ENCODE measurements around the gene THSD1.
"Not testable (repeated sequence)": the region's sequence is repeated elsewhere in the genome, so short reads cannot be mapped to it uniquely, and the experiment has no call there.

Gene THSD1

DNA sequence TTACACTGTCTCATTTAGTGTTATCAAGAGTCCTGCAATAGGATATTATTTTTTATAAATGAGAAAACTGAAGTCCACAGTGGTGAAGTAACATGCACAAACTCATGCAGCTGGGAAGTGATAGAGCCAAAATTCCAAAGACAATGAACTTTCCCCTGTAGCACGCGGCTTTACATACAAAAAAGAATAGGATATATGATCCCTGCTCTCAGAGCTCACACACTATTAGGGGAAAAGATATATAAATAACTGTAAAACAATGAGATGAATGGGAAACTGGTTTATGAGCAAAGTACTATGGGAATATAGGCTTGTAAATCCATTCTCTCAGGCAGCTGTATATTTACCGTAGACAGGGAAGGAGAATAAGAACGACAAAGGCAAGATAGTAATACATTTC, 39.7 kb downstream of the THSD1 start:
- Histone ChIP-seq H3K9me3 (ENCODE audit: low read length) (no peaks in the 10 kb centered on the region), H3K27me3 (ENCODE audit: insufficient read depth, low read length) (no peaks in the 10 kb centered on the region), H3K36me3 (ENCODE audit: insufficient read depth, low read length) (no peaks in the 10 kb centered on the region), H3K4me3 (ENCODE audit: low read length) (no peak overlapping the region), H3K4me1 (ENCODE audit: insufficient read depth, low read length) (peaks cover 2% of the 10 kb centered on the region), H2AFZ (ENCODE audit: low read depth, low read length) (no peak overlapping the region)

DNA sequence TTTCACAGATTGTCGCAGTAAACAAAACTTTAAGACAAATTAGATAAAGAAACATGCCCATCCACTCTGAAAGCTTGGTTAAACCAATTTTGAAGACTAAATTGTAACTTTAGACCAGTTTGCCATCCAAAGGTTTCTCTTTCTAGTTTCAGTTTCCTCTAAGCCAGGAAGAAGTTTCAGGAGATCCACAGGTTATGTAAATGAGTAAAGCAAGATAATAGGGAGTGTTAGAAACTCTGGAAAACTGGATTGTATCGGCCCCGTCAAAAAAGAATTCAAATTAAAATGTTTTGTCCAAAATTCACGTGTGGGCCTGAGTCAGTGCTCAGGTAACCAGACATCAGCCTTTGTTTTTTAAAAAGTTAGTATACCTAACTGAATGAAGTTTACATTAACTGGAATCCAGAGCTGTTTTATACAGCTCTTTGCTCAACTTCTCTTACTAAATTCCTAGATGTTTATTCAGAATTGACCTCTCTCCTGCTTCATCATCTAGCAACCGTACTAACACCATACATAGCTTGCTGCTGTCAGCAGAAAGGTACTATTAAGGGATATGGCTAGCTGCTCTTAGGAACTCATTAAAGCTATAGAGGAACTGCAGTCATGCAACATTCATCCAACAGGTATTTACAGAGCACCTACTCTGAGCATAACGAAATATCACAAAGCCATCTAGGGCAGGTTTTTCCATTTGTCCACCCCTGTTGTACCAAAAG, 43.6 kb downstream of the THSD1 start:
- not testable (repeated sequence) for H3K27me3 ChIP-seq (ENCODE audit: insufficient read depth, low read length); H3K4me3 ChIP-seq (ENCODE audit: low read length); H3K9me3 ChIP-seq (ENCODE audit: low read length); H3K36me3 ChIP-seq (ENCODE audit: insufficient read depth, low read length); H3K4me1 ChIP-seq (ENCODE audit: insufficient read depth, low read length); H2AFZ ChIP-seq (ENCODE audit: low read depth, low read length)

- Histone ChIP-seq H3K4me1 (ENCODE audit: insufficient read depth, low read length) (no peaks in the 10 kb centered on the region), H3K36me3 (ENCODE audit: insufficient read depth, low read length) (no peaks in the 10 kb centered on the region), H2AFZ (ENCODE audit: low read depth, low read length) (no peak overlapping the region), H3K9me3 (ENCODE audit: low read length) (no peaks in the 10 kb centered on the region), H3K27me3 (ENCODE audit: insufficient read depth, low read length) (no peaks in the 10 kb centered on the region), H3K4me3 (ENCODE audit: low read length) (no peak overlapping the region)
Measured at GRCh38 chr13:52361225-52361624, 44.7 kb downstream of the THSD1 start.

DNA sequence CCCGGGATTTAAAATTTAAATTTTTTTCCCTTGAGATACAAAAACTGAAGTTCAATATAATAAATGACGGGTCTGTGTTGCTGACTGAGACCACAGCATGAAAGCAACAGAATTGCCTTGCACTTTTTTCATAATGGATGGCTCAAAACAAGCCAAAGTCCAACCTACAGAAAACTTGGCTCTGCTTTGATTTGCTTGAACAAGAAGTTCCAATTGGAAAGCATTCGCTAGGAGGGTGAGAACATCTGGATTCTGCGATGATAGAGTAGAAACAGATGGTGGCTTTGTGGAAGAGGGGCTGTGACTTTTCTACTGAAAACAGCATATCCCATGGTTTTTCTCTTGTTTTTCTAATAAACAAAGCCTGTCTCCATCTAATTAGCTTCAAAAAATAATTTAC, 46.4 kb downstream of the THSD1 start:
- Histone ChIP-seq H3K36me3 (ENCODE audit: insufficient read depth, low read length) (no peaks in the 10 kb centered on the region), H3K4me3 (ENCODE audit: low read length) (no peak overlapping the region), H3K4me1 (ENCODE audit: insufficient read depth, low read length) (no peaks in the 10 kb centered on the region), H3K9me3 (ENCODE audit: low read length) (no peaks in the 10 kb centered on the region), H2AFZ (ENCODE audit: low read depth, low read length) (no peak overlapping the region), H3K27me3 (ENCODE audit: insufficient read depth, low read length) (no peaks in the 10 kb centered on the region)

DNA sequence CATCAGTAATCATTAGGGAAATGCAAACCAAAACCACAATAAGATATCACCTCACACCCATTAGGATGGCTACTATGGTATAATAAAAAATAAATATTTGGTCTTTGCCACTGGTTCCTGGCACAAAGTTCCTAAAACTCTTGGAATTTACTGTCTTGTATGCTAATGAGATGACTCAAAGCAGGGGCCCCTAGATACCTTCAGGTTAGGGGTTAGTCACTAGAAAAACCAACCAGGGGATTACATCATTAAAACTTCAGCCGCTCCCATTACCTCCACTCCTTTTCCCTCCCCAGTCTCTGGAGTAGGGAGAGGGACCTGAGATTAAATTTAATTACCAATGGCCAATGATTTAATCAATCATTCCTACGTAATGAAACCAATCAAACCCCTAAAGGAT, 49.6 kb downstream of the THSD1 start:
- no peak overlapping the region for H3K4me3 ChIP-seq (ENCODE audit: low read length)
- H3K27me3 ChIP-seq (ENCODE audit: insufficient read depth, low read length) = no peaks in the 10 kb centered on the region
- H3K9me3 ChIP-seq (ENCODE audit: low read length) = no peaks in the 10 kb centered on the region
- no peak overlapping the region for H2AFZ ChIP-seq (ENCODE audit: low read depth, low read length)
- no peaks in the 10 kb centered on the region for H3K36me3 ChIP-seq (ENCODE audit: insufficient read depth, low read length)
- no peaks in the 10 kb centered on the region for H3K4me1 ChIP-seq (ENCODE audit: insufficient read depth, low read length)

- Histone ChIP-seq H3K36me3 (ENCODE audit: insufficient read depth, low read length) (no peaks in the 10 kb centered on the region), H3K4me3 (ENCODE audit: low read length) (no peak overlapping the region)
Measured at GRCh38 chr13:52353193-52353592, 52.8 kb downstream of the THSD1 start.

DNA sequence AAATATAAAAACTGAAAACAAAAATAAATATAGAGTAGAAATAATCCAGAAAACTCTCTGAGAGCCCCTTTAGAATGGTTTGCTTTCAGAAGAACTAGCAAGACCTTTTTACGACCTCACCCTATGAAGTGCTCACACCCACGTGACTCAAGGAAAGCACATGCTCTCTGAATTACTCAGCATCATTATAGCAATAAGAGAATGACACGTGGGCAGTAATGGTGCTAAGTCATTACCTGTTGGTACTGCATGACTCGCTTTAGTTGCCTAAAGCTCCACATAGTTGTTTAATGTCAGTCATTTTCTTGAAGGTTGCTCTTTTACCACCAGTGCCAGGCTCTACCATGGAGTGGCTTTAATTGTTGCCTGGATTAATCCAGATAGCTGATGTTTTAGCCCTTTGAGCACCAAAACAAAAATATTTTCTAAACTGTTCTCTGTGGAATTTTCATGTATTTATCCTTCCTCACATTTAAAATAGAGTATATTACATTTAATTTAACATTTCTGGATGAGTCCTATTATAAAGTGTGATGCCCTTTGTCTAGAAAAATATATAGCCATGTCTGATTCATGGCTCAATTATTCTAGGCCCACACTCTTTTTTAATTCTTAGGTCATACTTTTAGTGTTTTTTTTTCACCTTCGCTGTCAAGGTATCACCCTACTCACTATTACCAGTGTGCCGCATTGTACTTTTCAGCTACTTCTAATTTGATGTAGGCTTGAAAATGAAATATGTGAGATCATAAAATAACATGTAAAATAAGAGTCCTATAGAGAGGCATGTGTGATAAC, 56.8 kb downstream of the THSD1 start:
- Histone ChIP-seq H3K9me3 (ENCODE audit: low read length) (no peaks in the 10 kb centered on the region), H3K36me3 (ENCODE audit: insufficient read depth, low read length) (no peaks in the 10 kb centered on the region), H2AFZ (ENCODE audit: low read depth, low read length) (no peak overlapping the region)

More at GRCh38 chr13:52353193-52353592, 52.8 kb downstream of the THSD1 start:
- H3K4me1 ChIP-seq (ENCODE audit: insufficient read depth, low read length) = no peaks in the 10 kb centered on the region
- no peaks in the 10 kb centered on the region for H3K27me3 ChIP-seq (ENCODE audit: insufficient read depth, low read length)
- no peaks in the 10 kb centered on the region for H3K9me3 ChIP-seq (ENCODE audit: low read length)
- no peak overlapping the region for H2AFZ ChIP-seq (ENCODE audit: low read depth, low read length)

GRCh38 chr13:52348071-52348470, 57.9 kb downstream of the THSD1 start:
- Histone ChIP-seq H3K27me3 (ENCODE audit: insufficient read depth, low read length) (no peaks in the 10 kb centered on the region), H2AFZ (ENCODE audit: low read depth, low read length) (no peak overlapping the region), H3K9me3 (ENCODE audit: low read length) (no peaks in the 10 kb centered on the region), H3K4me1 (ENCODE audit: insufficient read depth, low read length) (no peaks in the 10 kb centered on the region), H3K36me3 (ENCODE audit: insufficient read depth, low read length) (no peaks in the 10 kb centered on the region), H3K4me3 (ENCODE audit: low read length) (no peak overlapping the region)

More for the DNA sequence above, 56.8 kb downstream of the THSD1 start:
- Histone ChIP-seq H3K4me1 (ENCODE audit: insufficient read depth, low read length) (no peaks in the 10 kb centered on the region), H3K4me3 (ENCODE audit: low read length) (no peak overlapping the region), H3K27me3 (ENCODE audit: insufficient read depth, low read length) (no peaks in the 10 kb centered on the region)

GRCh38 chr13:52345631-52346251, 60.2 kb downstream of the THSD1 start:
- Histone ChIP-seq H3K9me3 (ENCODE audit: low read length) (no peaks in the 10 kb centered on the region), H3K4me1 (ENCODE audit: insufficient read depth, low read length) (no peaks in the 10 kb centered on the region), H3K36me3 (ENCODE audit: insufficient read depth, low read length) (no peaks in the 10 kb centered on the region), H3K27me3 (ENCODE audit: insufficient read depth, low read length) (no peaks in the 10 kb centered on the region), H3K4me3 (ENCODE audit: low read length) (no peak overlapping the region), H2AFZ (ENCODE audit: low read depth, low read length) (no peak overlapping the region)

DNA sequence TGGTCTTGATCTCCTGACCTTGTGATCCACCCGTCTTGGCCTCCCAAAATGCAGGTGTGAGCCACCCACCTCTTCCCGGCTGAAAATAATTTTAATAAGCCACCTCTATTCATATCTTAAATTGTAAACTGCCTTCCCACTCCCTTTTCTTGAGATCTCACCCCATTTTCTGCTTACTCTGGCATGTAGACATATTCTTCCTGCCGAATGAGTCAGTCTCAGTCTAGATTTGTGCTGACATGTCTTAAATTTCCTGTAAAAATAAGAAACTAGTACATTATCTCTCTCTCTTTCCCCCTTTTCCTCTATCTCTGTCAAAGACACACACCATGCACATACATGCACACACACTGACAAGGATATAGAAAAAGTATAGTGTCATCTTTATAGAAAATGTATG, 60.9 kb downstream of the THSD1 start:
- Histone ChIP-seq H3K36me3 (ENCODE audit: insufficient read depth, low read length) (no peaks in the 10 kb centered on the region), H2AFZ (ENCODE audit: low read depth, low read length) (no peak overlapping the region), H3K9me3 (ENCODE audit: low read length) (no peaks in the 10 kb centered on the region), H3K4me1 (ENCODE audit: insufficient read depth, low read length) (no peaks in the 10 kb centered on the region), H3K27me3 (ENCODE audit: insufficient read depth, low read length) (no peaks in the 10 kb centered on the region), H3K4me3 (ENCODE audit: low read length) (no peak overlapping the region)

DNA sequence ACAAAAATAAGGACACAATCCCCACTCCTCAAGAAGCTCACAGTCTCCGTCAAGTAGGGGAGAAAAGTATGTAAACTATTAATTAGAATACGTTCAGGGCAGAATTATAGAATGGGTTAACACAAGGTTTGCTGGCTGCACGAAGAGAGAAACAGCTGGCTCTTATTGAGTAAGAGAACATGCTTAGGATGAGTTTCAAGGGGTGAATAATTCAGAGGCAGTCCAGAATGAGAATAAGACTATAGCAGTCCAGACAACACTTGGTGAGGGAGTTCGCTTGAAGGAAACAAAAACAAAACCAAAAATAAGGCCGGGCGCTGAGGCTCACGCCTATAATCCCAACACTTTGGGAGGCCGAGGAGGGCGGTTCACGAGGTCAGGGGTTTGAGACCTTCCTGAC, 61.9 kb downstream of the THSD1 start:
- H3K4me3 ChIP-seq (ENCODE audit: low read length) = no peak overlapping the region
- no peak overlapping the region for H2AFZ ChIP-seq (ENCODE audit: low read depth, low read length)
- no peaks in the 10 kb centered on the region for H3K4me1 ChIP-seq (ENCODE audit: insufficient read depth, low read length)
- H3K27me3 ChIP-seq (ENCODE audit: insufficient read depth, low read length) = no peaks in the 10 kb centered on the region
- no peaks in the 10 kb centered on the region for H3K36me3 ChIP-seq (ENCODE audit: insufficient read depth, low read length)
- H3K9me3 ChIP-seq (ENCODE audit: low read length) = no peaks in the 10 kb centered on the region

GRCh38 chr13:52342203-52342602, 63.8 kb downstream of the THSD1 start:
- H3K4me3 ChIP-seq (ENCODE audit: low read length); H3K36me3 ChIP-seq (ENCODE audit: insufficient read depth, low read length); H2AFZ ChIP-seq (ENCODE audit: low read depth, low read length); H3K27me3 ChIP-seq (ENCODE audit: insufficient read depth, low read length); H3K4me1 ChIP-seq (ENCODE audit: insufficient read depth, low read length); H3K9me3 ChIP-seq (ENCODE audit: low read length): not testable (repeated sequence)

- not testable (repeated sequence) for H3K9me3 ChIP-seq (ENCODE audit: low read length); H3K4me1 ChIP-seq (ENCODE audit: insufficient read depth, low read length)
Measured at GRCh38 chr13:52337828-52338455, 68.0 kb downstream of the THSD1 start.

More at GRCh38 chr13:52337828-52338455, 68.0 kb downstream of the THSD1 start:
- not testable (repeated sequence) for H2AFZ ChIP-seq (ENCODE audit: low read depth, low read length); H3K27me3 ChIP-seq (ENCODE audit: insufficient read depth, low read length); H3K36me3 ChIP-seq (ENCODE audit: insufficient read depth, low read length); H3K4me3 ChIP-seq (ENCODE audit: low read length)

Measured in neuron (in vitro differentiated cells).